HG02970 (cell line): ENCODE data around the gene MICALL1.
"Not testable (repeated sequence)": the region's sequence is repeated elsewhere in the genome, so short reads cannot be mapped to it uniquely, and the experiment has no call there.

Source experiments
- ATAC-seq: cut with Tn5 transposase; IDR thresholded peaks from one replicate; pipeline ENCODE4 v1.9.1; 2021; ENCODE audit warnings: mild to moderate bottlenecking, moderate library complexity, moderate number of reproducible peaks; ENCODE audit not compliant: unreplicated experiment, low FRiP score

MICALL1 gene

DNA sequence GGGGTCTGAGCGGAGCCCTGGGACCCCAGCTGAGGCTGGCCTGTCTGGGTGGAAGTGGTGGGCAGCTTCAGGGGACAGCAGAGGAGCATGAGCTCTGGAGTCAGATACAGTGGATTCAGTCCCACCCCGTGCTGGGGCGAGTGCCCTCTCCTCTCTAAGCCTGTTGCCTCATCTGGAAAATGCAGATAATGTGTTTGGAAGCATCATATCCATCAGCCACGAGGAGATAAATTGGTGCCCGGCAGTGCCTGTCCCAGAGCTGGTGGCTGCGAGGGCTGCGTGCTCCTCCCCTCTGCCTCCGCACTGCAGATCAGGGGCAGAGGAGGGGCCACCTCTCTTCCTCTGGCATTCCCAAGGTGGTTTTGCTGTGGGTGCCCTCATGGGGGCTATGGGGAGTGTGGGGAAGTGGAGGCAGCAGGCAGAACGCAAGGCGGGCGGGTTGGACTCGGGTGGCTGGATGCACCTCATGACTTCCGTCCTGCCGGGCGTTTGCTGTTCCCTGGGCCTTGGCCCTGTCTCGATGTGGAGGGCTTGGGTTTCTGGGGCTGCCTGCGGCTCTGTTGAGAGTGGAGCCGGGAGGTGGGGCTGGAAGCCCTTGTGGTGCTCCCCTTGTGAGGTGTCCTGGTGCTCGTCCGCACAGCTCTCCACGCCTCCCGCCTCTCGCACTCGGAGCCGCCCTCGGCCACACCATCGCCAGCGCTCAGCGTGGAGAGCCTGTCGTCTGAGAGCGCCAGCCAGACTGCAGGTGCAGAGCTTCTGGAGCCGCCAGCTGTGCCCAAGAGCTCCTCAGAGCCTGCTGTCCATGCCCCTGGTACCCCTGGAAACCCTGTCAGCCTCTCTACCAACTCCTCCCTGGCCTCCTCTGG lies 20.9 kb downstream of the MICALL1 start:
- no peak for ATAC-seq

DNA sequence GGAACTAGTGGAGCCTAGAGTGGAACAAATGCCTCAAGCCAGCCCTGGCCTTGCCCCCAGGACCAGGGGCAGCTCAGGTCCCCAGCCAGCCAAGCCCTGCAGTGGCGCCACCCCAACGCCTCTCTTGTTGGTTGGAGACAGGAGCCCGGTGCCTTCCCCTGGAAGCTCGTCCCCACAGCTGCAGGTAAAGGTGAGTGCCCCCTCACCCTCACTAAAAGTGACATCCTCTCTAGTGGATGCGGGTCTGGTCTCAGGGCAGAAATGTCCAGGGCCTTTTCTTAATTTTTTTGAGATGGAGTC lies 21.5 kb downstream of the MICALL1 start:
- no peak for ATAC-seq

DNA sequence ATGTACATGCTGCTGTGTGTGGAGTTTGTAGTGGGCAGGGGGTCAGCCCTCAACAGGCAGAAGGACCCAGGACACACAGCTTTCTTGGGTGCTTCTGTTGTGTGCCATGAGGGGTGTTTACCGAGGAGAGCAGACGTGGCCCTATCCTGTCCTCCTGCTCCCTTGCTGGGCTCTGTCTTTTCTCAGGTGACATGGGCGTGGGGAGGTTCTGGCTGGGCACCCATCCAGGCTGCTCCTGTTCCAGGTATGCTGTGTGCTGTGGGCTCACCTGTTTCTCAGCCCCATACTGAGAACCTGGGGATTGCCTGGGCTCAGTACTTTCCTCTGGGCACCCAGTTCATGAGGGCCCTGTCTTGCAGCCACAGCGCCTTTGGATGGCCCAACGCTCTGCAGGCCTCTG lies 23.3 kb downstream of the MICALL1 start:
- no peak for ATAC-seq

DNA sequence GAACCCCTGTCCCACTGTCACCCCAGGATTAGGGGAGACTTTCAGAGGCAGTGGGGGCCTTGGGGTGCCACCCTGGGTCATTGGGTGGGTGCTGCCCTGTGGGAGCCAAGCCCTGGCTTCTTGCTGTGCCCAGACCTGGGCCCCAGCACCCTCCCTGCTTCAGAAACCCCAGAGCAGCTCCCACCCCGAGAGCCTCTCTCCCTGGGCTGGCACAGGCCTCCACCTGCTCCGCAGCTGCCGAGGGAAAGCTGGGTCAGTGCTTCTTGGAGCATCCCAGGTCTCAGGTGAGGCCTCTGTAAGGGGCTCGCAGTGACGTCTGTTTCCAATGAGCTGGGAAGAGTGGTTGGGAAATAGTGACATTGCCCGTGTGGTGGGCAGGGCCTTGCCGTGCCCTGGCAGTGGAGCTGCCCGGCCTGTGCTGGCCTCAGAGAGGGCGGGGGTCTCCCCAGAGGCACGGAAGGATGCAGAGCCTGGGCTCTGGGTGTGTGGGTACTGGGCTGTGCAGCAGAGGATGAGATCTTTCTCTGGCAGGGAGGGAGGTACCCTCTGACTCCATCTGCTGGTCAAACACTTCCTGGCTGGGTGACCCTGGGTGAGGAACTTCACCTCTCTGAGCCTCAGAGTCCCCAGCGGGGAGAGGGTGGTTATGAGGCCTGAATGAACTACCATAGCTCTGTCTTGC lies 24.3 kb downstream of the MICALL1 start:
- ATAC-seq: no peak

DNA sequence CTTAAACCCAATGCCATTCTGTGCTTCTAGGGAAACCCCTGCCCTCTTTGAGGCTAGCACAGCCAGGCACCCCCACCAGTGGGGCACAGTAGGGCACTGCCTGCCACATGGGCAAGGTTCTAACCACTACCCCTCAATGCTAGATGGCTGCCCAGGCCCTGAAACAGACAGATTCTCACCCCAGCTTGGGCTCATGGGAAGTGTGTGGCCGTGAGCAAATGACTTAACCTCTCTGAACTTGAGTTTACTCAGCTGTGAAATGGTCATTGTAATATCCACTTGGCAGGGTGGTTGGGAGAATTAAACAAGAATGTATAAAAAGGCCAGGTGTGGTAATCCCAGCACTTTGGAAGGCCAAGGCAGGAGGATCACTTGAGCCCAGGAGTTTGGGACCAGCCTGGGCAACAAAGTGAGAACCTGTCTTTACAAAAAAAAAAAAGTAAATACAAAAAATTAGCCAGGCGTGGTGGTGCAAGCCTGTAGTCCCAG lies 24.9 kb downstream of the MICALL1 start:
- ATAC-seq: no peak

DNA sequence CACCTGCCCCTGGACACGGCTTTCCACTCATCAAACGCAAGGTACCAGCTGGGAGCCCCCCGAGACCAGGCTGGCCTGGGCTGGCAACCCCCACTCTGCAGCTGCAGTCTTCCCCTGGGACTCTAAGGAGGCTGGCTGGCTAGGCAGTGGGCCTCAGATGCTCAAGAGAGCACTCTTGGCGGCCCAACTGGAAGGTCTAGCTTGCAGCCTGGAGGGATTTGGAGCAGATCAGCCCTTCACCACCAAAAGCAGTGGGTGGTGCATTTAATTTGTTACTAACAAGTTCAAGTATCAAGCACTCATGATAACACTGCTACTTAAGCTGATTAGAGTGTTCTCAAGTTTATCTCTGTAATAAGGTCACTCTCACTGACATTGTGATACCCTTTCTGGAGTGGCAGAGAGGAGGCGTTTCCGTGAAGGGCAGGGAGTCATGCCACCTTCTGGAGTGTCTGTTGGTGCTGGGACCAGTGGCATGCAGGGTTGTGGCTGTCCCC lies 25.8 kb downstream of the MICALL1 start:
- no peak for ATAC-seq

DNA sequence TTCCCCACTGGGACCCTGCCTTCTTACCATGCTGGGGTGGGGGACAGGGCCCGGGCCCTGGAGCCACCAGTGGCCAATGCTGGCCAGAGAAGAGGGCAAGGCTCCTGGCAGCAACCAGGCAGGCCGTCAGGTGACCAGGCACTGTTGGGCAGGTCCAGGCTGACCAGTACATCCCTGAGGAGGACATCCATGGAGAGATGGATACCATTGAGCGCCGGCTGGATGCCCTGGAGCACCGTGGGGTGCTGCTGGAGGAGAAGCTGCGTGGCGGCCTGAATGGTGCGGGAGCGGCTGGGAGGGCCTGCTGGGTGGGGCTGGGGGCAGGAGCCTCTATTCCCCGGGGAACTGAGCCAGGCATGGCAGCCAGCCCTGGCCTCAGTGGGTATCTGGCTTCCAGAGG lies 26.3 kb downstream of the MICALL1 start:
- no peak for ATAC-seq

DNA sequence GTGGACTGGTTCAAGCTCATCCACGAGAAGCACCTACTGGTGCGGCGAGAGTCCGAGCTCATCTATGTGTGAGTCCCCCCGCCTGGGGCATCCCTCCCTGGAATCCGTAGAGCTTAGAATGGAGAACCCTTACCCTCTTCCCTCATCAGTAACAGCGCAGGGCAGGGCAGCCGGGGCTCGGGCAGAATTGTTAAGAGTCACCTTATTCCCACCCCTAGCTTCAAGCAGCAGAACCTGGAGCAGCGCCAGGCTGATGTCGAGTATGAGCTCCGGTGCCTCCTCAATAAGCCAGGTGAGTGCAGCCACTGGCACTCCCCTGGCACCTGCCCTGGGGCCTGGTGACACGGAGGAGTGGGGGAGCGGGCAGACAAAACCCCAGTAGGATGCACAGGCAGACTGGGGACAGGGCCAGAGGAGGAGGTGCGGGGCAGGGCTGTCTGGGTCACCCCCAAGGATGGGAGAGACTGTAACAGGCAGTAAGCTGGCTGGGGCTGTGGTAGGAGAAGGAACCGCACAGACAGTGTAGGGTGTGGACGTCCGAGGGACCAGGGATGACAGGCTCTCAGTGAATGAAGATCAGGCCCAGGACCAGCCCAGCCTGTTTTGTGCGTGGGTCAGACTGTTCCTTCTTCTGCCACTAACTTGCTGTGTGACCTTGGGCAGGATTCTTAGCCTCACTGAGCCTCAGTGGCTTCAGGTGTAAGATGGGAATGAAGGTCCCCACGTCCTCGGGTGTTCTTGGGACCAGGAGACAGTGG lies 26.9 kb downstream of the MICALL1 start:
- ATAC-seq: no peak

DNA sequence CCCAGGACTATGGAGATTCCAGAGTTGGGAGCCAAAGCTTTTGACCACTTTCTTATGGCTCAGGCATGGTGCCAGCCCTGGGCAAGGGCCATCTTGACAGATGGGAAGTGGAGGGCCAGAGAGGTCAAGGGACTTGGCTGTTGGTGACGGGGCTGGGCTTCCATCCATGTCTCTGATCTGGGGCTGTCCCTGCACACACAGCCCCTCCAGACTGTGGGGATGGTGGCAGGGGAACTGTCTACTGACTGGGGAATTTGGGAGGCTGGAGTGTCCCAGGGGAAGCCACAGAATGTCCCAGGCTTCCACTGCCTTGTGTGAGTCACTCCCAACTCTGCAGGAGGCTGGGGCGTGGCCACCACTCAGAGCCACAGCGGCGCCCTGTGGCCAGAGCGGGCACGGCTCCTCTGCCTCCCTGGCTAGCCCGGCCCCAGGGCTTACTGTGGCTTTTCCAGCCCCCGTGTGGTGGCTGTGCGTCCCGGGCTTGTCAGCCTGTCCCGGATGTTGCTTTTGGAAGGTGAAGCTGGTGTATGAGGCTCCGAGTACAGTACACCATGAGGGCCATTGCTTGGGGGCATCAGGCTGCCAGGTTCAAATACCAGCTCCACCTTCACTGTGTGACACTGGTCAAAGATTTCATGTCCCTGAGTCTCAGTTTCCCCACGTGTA lies 27.7 kb downstream of the MICALL1 start:
- no peak for ATAC-seq

DNA sequence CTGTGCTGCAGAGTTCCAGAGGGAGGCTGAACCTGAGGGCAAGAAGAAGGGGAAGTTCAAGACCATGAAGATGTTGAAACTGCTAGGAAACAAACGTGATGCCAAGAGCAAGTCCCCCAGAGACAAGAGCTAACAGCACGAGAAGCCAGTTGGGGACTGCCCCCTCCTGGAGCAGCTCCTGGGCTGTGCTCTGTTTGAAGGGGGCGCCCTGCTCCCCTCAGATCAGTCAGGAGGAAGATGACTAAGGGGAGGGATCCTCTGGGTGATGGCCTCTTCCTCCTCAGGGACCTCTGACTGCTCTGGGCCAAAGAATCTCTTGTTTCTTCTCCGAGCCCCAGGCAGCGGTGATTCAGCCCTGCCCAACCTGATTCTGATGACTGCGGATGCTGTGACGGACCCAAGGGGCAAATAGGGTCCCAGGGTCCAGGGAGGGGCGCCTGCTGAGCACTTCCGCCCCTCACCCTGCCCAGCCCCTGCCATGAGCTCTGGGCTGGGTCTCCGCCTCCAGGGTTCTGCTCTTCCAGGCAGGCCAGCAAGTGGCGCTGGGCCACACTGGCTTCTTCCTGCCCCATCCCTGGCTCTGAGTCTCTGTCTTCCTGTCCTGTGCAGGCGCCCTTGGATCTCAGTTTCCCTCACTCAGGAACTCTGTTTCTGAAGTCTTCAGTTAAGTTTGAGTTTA lies 34.7 kb downstream of the MICALL1 start:
- no peak for ATAC-seq

DNA sequence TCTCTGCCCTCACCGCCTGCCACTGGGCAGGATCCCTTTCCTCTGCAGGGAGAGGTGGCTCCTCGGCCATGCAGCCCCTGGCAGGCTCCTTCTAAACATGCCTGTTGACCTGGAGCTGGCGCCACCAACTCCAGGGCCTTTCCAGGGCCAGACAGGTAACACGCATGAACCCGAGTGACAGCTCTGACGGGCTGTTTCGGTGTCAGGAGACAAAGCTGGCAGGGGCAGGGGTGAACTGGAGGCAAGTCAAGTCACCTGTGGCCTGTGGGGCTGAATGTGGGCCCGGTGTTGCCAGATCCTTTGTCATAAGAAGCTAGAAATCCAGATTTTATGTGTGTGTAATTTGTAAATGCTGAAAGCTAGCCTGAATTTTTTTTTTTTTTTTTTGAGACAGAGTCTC lies 36.0 kb downstream of the MICALL1 start:
- ATAC-seq: no peak

DNA sequence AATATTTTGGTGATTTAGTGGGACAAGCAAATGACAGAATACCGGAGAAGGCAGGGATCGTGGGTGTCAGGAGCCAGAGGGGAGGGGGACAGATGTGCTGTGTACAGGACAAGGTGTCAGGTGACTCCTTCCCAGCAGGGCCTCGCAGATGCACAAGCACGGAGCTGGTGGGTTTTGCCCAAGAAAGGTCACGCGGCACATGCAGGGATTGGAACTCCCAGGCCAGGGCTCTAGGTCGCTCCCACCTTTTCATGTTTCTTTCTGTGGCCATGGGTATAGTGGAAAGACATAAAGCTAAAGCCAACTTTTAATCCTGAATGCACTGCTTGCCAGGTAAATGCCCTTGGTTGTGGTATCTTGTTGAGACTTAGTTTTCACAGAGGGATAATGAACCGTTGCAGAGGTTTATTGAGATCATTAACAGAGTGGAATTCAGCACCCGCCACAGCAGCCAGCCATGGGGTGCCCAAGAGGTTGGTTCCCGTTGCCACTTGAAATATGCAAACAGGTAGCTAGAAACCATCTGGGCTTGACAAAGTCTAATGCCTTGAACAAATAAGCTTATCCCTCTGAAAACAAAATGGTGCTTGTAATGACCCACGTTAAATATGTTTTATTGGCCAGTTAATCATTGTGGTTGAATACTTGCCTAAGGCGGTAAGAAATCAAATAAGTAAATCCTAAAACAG lies 37.2 kb downstream of the MICALL1 start:
- ATAC-seq: no peak

DNA sequence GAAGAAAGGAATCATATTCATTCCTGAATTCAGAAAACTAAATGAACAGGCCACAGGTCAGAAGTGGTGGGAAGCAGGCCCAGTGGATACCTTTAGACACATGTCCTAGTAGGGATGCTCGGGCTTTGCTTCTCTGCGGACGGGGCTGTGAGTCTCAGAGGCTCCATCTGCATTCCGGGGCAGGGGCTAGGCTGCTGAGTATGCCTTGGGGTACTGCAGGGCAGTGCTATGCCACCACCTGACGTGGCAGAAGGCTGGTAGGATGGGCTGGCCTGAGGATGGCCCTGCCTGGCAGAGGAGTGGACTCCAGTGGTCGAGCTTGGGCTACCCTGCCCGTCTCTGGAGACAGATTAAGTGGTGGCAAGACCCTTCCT lies 37.7 kb downstream of the MICALL1 start:
- ATAC-seq: no peak

DNA sequence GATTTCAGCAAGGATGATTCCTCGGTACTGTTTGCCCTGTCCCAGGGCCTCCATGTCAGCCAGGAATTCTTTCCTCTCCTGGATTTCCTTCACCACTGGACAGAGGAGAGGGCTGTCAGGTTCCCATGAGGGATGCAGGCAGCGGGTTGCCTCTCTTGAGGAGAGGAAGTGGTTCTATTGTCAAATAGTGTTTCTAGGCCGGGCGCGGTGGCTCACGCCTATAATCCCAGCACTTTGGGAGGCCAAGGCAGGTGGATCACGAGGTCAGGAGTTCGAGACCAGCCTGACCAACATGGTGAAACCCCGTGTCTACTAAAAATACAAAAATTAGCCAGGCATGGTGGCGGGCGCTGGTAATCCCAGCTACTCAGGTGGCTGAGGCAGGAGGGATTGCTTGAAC lies 38.3 kb downstream of the MICALL1 start:
- ATAC-seq: not testable (repeated sequence)

DNA sequence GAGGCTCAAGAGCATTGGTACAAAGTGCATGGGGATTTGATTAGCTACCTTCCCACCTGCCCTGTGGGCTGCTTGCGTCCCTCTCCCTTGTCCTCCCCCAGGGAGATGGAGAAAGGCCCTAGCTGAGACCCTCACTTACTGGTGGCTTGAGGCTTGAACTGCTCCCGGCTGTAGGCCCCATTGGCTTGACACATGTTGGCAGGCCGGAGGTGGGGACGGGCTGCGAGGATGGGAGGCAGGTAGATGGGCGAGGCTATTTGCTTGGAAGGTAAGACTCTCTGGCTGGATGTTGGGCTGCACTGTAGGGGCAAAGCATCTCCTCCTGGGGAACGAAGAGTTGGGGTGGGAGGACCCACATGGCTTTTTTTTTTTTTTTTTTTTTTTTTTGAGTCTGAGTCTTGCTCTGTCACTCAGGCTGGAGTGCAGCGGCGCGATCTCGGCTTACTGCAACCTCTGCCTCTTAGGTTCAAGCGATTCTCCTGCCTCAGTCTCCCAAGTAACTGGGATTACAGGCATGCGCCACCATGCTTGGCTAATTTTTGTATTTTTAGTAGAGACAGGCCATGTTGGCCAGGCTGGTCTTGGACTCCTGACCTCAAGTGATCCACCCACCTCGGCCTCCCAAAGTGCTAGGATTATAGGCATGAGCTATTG lies 41.2 kb downstream of the MICALL1 start:
- not testable (repeated sequence) for ATAC-seq

DNA sequence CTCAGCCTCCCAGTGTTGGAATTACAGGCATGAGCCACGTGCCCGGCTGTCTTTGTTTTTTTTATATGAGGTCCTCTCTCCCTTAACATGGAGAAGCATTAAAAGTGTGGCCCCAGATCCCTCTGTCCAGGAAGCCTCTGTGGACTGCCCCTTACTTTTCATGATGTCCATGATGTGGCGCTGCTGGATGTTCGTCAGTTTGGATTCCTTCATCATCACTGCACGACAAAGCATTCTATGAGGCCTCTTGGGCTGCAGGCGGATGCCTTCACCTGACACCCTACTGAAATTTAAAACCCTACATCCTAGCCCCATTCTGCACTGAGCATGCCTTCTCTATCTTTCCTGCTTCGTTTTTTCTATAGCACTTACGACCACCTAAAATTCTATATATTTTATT lies 45.2 kb downstream of the MICALL1 start:
- ATAC-seq: no peak

DNA sequence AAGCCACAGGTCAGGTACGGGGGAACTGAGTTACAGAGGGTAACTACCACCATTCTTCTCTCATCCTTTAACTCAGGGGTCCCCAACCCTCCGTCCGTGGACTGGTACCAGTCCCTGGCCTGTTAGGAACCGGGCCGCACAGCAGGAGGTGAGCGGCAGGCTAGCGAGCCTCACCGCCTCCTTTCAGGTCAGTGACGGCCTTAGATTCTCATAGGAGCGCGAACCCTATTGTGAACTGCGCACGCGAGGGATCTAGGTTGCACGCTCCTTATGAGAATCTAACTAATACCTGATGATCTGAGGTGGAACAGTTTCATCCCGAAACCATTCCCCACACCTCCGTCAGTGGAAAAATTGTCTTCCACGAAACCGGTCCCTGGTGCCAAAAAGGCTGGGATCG lies 46.5 kb downstream of the MICALL1 start:
- not testable (repeated sequence) for ATAC-seq

DNA sequence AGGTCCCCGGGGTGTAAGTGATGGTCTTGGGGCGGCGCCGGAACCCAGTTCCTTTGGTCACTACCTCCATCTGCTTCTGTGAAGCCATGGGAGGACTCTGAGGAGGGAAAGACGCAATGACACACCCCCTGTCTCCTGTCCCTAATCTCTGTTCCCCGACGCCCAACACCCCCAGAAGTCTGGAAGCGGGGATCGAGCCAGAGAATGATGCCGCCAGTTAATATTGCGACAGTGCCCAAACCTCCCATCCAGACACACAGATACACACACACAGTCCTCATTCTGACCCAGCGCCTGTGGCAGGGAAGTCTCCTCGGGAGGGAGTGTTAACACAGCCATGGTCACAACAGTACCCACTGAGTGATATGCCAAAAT lies 47.0 kb downstream of the MICALL1 start:
- no peak for ATAC-seq
